ENCODE data around the gene NFIB.
A peak's percentile ranks its signal among the peaks of the same experiment; 100 is the strongest.

The NFIB gene

DNA sequence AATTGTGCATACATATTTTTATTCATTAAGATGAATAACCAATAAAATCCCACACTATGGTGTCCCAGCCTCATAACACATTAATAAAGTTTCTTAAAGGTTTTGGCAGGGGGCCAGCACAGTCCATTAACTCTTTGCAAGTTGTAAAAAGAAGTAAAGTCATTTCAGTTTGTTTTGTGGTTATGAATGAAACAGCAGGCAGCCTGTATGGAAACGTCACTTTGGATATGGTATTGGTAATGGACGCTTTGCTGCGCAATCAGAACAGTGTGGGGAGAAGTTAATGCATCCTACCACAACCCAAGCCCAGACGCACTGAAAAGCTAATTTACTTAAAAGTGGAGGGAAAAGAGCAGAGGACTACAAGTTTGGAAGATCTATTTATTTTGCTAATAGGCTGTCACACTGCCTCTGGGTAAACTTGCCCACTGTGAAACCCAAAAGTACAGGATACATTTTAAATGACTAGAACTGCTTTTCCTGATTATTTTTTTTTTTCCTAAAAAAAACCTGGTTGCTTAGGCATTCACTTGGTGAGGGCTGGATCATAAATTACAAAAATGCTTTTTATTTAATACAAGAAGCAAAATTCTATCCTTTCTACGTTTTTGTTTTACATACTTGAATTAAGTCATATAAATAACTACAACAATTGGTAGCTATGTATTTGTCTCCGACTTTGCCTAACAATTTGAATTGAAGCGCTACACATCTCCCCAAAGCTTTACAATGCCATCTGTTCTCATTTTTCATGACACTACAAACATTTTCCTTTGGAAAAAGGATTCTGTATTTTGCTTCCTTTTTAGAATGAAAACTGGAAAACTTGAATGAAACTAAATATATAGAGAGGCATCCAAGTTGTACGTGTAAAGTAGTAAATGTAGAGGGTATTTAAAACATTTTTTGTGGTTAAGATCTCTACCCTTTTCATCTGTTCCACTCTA lies 104.3 kb downstream of the NFIB start:
- TF ChIP-seq, protein P1, sequence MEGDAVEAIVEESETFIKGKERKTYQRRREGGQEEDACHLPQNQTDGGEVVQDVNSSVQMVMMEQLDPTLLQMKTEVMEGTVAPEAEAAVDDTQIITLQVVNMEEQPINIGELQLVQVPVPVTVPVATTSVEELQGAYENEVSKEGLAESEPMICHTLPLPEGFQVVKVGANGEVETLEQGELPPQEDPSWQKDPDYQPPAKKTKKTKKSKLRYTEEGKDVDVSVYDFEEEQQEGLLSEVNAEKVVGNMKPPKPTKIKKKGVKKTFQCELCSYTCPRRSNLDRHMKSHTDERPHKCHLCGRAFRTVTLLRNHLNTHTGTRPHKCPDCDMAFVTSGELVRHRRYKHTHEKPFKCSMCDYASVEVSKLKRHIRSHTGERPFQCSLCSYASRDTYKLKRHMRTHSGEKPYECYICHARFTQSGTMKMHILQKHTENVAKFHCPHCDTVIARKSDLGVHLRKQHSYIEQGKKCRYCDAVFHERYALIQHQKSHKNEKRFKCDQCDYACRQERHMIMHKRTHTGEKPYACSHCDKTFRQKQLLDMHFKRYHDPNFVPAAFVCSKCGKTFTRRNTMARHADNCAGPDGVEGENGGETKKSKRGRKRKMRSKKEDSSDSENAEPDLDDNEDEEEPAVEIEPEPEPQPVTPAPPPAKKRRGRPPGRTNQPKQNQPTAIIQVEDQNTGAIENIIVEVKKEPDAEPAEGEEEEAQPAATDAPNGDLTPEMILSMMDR (IDR thresholded peaks at IDR 0.05; ENCODE audit: low read depth, low read length, missing control alignments), result no peak
- in situ Hi-C loops (cut with HindIII; ENCODE audit: low sequenced_read_pairs), result no loop called here
- peak; percentile 62 for DNase-seq (ENCODE audit: low read depth)
- no peak overlapping the region for H3K4me3 ChIP-seq (ENCODE audit: low read depth, low read length)

DNA sequence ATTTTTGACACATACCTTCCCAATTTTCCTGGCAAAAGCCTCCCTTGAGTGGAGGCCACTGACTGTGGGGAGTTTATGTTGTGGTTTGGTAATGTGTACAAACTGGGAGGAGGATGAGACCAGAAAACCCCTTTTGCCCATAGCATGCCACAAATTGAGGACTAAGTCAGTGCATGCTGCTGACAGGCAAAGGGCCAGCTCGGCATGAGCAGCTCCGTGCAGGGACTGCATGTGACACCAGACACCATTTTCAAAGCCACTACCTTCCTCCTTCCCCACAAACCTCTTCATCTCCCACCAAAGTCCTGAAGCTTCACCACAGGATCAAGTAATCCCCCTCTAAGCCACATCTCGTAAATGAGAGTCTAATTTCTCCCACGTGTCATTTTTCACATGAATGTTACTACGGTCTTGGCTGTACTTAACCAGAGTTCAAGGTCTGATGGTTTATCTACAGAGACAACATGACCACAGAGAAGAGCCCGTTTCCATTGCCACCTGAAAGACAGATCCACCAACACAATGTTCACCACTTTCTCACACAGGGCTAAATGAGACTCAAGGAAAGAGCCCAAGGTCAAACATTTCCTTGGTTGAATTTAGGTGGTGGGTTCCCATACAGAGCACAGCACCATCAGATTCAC lies 106.5 kb downstream of the NFIB start:
- in situ Hi-C loops (cut with HindIII; ENCODE audit: low sequenced_read_pairs), result no loop called here
- DNase-seq (ENCODE audit: low read depth), result no peak
- TF ChIP-seq, protein P1 (IDR thresholded peaks at IDR 0.05; ENCODE audit: low read depth, low read length, missing control alignments), result no peak
- H3K4me3 ChIP-seq (ENCODE audit: low read depth, low read length), result no peak overlapping the region

DNA sequence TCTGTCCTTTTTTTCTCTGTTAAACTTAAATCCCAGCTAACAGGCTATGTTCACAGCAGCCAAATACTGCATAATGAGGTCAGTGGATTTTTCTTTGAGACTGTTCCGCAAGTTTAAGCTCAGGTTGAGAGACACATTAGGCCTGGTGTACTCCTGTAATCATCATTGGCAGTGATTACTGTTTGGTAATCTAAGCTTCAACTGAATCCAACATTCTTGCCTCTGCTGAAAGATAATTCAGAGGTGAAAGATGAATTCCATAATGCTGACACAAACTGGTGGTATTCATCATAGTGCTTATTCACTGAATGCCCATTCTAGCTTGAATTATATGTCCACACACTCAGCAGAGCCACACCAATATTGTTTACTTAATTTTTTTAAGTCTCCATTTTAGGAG lies 108.5 kb downstream of the NFIB start:
- H3K4me3 ChIP-seq (ENCODE audit: low read depth, low read length), result no peak overlapping the region
- in situ Hi-C loops (cut with HindIII; ENCODE audit: low sequenced_read_pairs), result no loop called here
- TF ChIP-seq, protein P1 (IDR thresholded peaks at IDR 0.05; ENCODE audit: low read depth, low read length, missing control alignments), result no peak
- DNase-seq (ENCODE audit: low read depth), result peak; percentile 78

DNA sequence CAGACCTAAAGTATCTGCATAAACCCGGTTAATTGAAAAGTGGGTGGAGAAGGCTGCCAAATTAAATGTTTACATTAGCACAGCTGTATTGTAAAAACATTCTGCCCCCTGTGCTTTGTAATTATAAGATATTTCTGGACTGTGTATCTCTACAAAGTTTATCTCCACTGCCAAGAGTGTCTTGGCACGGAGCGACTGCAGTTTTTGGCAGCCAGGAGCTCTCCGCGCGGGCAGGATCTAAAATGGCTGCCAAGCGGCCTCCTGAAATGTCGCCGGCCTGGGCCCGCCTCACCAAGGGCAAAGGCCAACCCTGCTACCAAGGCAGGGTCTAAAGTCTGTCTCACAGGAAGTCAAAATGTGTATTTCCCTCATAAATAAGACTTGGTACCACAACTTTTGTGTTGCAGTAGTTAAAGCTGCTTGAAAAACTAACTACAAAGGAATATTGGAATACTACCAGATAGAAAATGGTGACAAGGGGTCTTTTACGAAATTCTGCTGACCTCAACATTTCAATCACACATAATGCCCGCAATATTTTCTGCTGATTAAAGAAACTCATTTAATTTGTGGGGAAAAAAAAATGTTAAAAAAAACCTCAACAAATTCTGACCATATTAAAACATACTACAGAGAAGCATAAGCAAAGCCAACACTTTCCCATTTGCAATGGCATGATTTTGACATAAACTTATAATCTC lies 110.4 kb downstream of the NFIB start:
- TF ChIP-seq, protein P1 (IDR thresholded peaks at IDR 0.05; ENCODE audit: low read depth, low read length, missing control alignments), result no peak
- in situ Hi-C loops (cut with HindIII; ENCODE audit: low sequenced_read_pairs), result no loop called here
- no peak overlapping the region for H3K4me3 ChIP-seq (ENCODE audit: low read depth, low read length)
- no peak for DNase-seq (ENCODE audit: low read depth)

DNA sequence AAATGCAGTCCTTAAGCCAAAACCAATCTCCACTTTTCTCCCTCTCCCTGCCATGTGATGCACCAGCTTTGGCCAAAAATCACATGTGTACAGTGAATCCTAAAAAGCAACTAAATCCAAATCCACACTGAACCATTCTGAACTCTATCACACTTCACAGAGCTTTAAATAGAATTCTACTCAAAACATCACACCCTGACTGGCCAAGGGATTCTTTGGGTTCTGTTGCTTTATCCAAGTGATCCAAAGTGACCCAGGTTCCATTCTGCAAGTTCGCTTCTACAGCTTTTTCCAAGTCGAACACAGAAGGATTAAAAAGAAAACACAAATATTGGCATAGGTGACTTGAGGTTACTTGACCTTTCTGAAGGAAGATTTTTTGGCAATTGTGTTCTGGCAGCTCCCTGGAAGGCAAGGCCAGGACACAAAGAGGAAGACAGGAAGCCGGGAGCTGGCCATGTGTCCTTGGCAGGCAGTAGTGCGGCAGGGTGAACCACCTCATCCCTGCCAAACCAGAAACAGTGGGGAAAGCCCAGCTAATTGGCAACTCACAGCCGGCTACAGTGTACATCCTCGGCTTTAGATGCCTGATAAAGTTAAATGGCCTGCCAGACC lies 115.0 kb downstream of the NFIB start:
- in situ Hi-C loops (cut with HindIII; ENCODE audit: low sequenced_read_pairs), result no loop called here
- no peak overlapping the region for H3K4me3 ChIP-seq (ENCODE audit: low read depth, low read length)
- DNase-seq (ENCODE audit: low read depth), result peak; percentile 77
- TF ChIP-seq, protein P1 (IDR thresholded peaks at IDR 0.05; ENCODE audit: low read depth, low read length, missing control alignments), result no peak

Measured in astrocyte of the cerebellum (primary cell).